IPS-18a (cell line): ENCODE data around the gene MBD3.
A peak's percentile ranks its signal among the peaks of the same experiment; 100 is the strongest.

Source experiments
- H3K27ac ChIP-seq: one replicate; pipeline ENCODE4 v1.5.1; 2013; ENCODE audit warnings: low read length
- H3K27me3 ChIP-seq: one replicate; pipeline ENCODE4 v1.6.1; 2013; ENCODE audit warnings: mild to moderate bottlenecking, low read length; ENCODE audit not compliant: control insufficient read depth, insufficient read depth
- H3K36me3 ChIP-seq: one replicate; pipeline ENCODE4 v1.6.1; 2013; ENCODE audit warnings: low read depth, low read length; ENCODE audit not compliant: control insufficient read depth
- H3K4me1 ChIP-seq: one replicate; pipeline ENCODE4 v1.6.1; 2013; ENCODE audit warnings: low read depth, low read length; ENCODE audit not compliant: control insufficient read depth
- H3K4me3 ChIP-seq: one replicate; pipeline ENCODE4 v1.5.1; 2013; ENCODE audit warnings: low read length
- H3K9ac ChIP-seq: one replicate; pipeline ENCODE4 v1.6.1; 2013; ENCODE audit warnings: mild to moderate bottlenecking, low read length, moderate library complexity
- H3K9me3 ChIP-seq: one replicate; pipeline ENCODE4 v1.6.1; 2013; ENCODE audit warnings: low read depth, low read length; ENCODE audit not compliant: control insufficient read depth

Gene MBD3

DNA sequence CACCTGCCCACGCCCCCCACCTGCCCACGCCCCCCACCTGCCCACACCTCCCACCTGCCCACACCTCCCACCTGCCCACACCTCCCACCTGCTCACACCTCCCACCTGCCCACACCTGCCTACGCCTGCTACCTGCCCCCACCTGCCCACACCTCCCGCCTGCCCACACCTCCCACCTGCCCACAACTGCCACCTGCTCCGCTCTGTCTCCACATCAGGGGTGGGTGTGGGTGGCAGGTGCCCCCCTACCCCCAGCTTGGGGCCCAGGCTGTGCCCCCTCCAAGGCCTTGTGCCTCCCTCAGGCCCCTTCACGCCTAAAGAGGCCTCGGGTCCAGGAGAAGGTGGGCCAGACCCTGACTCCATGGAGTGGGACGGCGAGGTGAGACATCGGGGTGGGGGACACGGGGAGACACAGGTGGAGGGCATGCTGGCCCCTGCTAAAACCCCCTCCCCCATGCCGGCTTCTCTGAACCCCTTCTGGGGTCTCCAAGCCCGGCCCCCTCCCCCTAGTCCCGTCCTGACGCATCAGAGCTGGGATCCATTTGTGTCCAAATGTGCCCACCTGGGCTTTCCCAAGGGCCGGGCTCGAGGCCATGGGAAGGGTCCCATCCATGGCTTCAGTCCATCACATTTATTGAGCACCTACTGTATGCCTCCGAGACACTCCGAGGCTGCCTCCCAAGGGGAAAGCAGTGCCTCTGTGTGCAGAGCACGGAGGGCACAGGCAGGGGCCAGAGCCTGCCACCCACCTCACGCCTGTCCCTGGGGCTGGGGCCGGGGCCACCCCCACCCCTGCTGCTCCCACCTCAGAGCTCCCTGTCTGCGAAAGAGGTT, 63.9 kb downstream of the MBD3 start:
- no peak overlapping the region for H3K9ac ChIP-seq
- H3K4me3 ChIP-seq = no peak overlapping the region
- no peaks in the 10 kb centered on the region for H3K36me3 ChIP-seq
- H3K27me3 ChIP-seq = peaks cover 27% of the 10 kb centered on the region
- H3K27ac ChIP-seq = no peak overlapping the region
- no peaks in the 10 kb centered on the region for H3K4me1 ChIP-seq
- no peaks in the 10 kb centered on the region for H3K9me3 ChIP-seq

DNA sequence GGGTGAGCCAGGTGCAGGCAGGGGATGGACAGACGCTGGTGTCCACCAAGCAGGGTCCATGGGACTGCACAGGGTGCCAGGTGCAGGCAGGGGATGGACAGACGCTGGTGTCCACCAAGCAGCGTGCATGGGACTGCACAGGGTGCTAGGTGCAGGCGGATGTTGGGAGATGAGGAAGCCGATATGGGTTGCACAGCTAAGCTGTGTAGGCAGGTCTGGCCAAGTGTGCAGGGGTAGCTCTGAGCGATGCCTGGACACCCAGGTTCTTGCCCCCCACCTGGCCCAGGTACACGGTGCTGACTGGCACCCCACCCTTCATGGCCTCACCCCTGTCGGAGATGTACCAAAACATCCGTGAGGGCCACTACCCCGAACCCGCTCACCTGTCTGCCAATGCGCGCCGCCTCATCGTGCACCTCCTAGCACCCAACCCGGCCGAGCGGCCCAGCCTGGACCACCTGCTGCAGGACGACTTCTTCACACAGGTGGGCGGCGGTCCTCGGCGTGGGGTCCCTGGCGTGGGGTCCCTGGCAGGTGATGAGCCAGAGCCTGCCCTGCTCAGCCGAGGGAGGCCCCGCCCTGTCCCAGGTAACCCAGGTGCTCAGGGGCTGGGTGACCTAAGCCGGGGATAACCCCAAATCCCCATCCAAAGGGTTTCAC, 64.9 kb downstream of the MBD3 start:
- Histone ChIP-seq H3K27me3 (peaks cover 37% of the 10 kb centered on the region), H3K9me3 (no peaks in the 10 kb centered on the region), H3K4me3 (no peak overlapping the region), H3K36me3 (no peaks in the 10 kb centered on the region), H3K4me1 (no peaks in the 10 kb centered on the region), H3K27ac (no peak overlapping the region), H3K9ac (no peak overlapping the region)

DNA sequence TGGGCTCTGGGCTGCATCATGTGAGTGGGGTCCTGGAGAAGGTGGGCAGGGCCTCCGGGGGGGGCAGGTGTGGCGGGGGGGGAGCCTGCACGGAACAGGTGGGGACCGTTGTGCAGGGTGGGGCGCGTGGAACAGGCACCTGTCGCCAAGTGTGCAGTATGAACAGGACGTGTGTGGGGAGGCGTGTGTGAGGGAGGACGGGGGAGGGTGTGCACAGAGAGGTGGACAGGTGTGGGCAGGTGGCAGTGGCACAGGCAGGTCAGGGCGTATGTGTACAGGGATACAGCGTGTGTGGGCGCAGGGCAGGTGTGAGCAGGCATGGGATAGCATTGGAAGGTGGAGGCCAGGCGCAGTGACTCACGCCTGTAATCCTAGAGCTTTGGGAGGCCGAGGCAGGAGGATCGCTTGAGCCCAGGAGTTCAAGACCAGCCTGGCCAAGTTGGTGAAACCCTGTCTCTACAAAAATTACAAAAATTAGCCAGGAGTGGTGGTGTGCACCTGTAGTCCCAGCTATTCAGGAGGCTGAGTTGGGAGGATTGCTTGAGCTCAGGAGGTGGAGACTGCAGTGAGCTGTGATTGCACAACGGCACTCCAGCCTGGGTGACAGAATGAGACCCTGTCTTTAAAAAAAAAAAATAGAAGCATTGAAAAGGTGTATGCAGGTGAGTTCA, 65.6 kb downstream of the MBD3 start:
- no peaks in the 10 kb centered on the region for H3K4me1 ChIP-seq
- no peaks in the 10 kb centered on the region for H3K9me3 ChIP-seq
- no peaks in the 10 kb centered on the region for H3K36me3 ChIP-seq
- no peak overlapping the region for H3K9ac ChIP-seq
- no peak overlapping the region for H3K27ac ChIP-seq
- H3K4me3 ChIP-seq = no peak overlapping the region
- H3K27me3 ChIP-seq = peaks cover 43% of the 10 kb centered on the region

DNA sequence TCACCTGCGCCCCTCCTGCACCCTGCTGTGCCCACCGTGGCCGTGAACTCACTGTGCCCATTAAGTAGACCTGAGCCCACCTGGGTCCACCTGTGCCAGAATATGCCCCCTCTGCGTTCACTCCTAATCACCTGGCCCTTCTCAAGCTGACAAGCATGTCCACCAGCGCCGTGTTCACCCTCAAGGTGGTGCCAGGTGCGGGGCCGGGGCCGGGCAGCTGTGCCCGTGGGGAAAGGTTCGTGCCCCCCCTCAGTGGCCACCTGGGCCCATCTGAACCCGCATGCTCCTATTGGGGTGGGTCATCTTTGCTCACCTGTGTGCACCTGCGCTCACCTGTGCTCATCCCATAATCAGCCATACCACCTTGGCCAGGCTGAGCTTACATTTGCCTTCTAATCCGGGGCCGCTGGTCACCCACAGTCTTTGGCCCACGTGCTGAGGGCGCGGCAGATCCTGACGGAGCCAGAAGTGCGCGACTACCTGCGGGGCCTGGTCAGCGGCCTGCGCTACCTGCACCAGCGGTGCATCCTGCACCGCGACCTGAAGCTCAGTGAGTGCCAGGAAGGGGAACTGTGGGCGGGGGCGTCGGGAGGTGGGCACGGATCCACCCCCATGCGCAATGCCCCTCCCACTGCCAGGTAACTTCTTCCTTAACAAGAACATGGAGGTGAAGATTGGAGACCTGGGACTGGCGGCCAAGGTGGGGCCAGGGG, 66.4 kb downstream of the MBD3 start:
- no peak overlapping the region for H3K4me3 ChIP-seq
- H3K9me3 ChIP-seq = no peaks in the 10 kb centered on the region
- H3K9ac ChIP-seq = no peak overlapping the region
- no peaks in the 10 kb centered on the region for H3K4me1 ChIP-seq
- peaks cover 46% of the 10 kb centered on the region for H3K27me3 ChIP-seq
- no peak overlapping the region for H3K27ac ChIP-seq
- no peaks in the 10 kb centered on the region for H3K36me3 ChIP-seq

DNA sequence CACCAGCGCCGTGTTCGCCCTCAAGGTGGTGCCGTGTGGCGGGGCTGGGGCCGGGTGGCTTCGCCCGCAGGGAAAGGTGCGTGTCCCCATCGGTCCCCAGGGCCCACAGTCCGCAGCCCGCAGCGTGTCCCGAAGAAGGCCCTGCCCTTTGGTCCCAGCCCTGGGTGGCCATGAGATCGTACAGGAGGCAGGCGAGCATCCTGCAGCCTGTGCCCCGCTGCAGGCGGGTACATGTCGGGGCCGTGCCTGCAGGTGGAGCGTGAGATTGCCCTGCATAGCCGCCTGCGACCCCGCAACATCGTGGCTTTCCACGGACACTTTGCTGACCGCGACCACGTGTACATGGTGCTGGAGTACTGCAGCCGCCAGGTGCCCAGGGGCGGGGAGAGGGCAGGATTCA, 67.3 kb downstream of the MBD3 start:
- H3K9ac ChIP-seq = no peak overlapping the region
- H3K27ac ChIP-seq = no peak overlapping the region
- H3K4me3 ChIP-seq = no peak overlapping the region
- no peaks in the 10 kb centered on the region for H3K4me1 ChIP-seq
- H3K27me3 ChIP-seq = peaks cover 46% of the 10 kb centered on the region
- no peaks in the 10 kb centered on the region for H3K9me3 ChIP-seq
- no peaks in the 10 kb centered on the region for H3K36me3 ChIP-seq

DNA sequence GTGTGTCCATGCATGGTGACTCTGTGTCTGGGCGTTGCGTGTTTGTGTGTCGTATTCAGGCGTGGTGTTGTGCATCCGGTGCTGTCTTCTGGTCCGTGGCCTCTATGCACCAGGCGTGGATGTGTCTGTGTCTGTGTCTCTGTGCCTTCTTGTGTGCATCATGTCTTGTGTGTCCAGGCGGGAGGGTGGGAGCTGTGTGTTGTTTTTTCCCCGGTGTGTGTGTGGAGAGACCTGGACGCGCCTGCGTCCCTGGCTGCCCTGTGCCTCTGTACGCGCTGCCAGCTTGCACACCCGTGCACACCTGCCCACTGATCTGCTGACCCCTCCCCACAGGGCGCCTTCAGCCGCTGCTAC, 67.7 kb downstream of the MBD3 start:
- H3K27ac ChIP-seq = no peak overlapping the region
- H3K9ac ChIP-seq = no peak overlapping the region
- peaks cover 46% of the 10 kb centered on the region for H3K27me3 ChIP-seq
- no peak overlapping the region for H3K4me3 ChIP-seq
- H3K9me3 ChIP-seq = no peaks in the 10 kb centered on the region
- H3K36me3 ChIP-seq = no peaks in the 10 kb centered on the region
- H3K4me1 ChIP-seq = no peaks in the 10 kb centered on the region

DNA sequence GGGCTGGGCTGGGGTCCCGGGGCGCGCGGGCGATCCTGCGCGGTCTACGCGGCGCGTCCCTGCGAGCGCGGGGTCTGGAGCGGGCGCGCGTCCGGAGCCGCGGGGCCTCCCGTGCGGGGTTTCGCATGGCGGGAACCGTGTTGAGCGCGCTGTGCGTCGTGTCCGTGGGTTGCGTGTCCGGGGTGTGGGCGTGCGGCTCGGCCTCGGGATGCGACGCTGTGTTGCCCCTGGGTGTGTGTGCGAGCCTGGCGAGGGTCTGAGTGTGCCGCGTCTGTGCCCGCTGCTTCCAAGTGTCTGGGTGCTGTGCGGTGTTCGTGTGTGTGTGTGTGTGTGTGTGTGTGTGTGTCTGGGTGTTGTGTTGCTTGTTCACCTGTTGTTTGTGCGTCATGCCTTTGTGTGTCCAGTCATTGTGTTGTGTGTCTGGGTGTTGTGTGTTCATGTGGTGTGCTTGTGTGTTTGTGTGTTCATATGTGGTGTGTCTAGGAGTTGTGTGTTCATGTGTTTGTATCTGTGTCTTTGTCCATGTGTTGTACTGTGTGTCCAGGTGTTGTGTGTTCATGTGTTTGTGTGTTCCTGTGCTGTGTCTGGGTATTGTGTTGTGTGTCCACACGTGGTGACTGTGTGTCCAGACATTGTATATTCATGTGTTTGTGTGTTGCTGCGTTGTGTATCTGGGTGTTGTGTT, 68.2 kb downstream of the MBD3 start:
- no peak overlapping the region for H3K9ac ChIP-seq
- no peak overlapping the region for H3K27ac ChIP-seq
- H3K4me3 ChIP-seq = peak overlapping the region; percentile 12
- no peaks in the 10 kb centered on the region for H3K36me3 ChIP-seq
- no peaks in the 10 kb centered on the region for H3K4me1 ChIP-seq
- peaks cover 46% of the 10 kb centered on the region for H3K27me3 ChIP-seq
- no peaks in the 10 kb centered on the region for H3K9me3 ChIP-seq
